Right kidney (tissue), 9 donors: ENCODE results near the gene APOL5.
A peak's percentile ranks its signal among the peaks of the same experiment; 100 is the strongest.
"Not testable (repeated sequence)": the region's sequence is repeated elsewhere in the genome, so short reads cannot be mapped to it uniquely, and the experiment has no call there.

Experiments used
- DNase-seq: peaks from one replicate; pipeline ENCODE4 v3.0.0-alpha.2; 2016
- long read RNA-seq, 8 donors: transcript quantifications; one replicate each; lab custom pipeline, GENCODE V29; 2026

Gene APOL5, protein sequence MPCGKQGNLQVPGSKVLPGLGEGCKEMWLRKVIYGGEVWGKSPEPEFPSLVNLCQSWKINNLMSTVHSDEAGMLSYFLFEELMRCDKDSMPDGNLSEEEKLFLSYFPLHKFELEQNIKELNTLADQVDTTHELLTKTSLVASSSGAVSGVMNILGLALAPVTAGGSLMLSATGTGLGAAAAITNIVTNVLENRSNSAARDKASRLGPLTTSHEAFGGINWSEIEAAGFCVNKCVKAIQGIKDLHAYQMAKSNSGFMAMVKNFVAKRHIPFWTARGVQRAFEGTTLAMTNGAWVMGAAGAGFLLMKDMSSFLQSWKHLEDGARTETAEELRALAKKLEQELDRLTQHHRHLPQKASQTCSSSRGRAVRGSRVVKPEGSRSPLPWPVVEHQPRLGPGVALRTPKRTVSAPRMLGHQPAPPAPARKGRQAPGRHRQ
- long read RNA-seq, donor 1: 0 reads
- long read RNA-seq, donor 2: 0 reads
- long read RNA-seq, donor 3: 0 reads
- long read RNA-seq, donor 4: 0 reads
- long read RNA-seq, donor 5: 0 reads
- long read RNA-seq, donor 6: 0 reads
- long read RNA-seq, donor 7: 0 reads
- long read RNA-seq, donor 8: 0 reads

DNA sequence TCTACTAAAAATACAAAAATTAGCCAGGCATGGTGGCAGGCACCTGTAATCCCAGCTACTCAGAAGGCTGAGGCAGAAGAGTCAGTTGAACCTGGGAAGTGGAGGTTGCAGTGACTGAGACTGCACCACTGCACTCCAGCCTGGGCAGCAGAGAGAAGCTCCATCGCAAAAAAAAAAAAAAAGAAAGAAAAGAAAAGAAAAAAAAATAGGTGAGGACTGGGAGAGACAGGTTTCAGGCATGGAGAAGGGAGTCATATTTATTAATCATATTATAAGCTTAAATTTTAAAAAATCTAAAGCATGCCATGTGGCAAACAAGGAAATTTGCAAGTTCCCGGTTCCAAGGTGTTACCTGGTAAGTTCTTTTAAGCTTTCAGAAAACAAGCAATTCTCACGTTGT, at the start of gene APOL5:
TSS of gene APOL5 (plus strand) at position 301 of the 400 bp plus-strand sequence. CDS start at position 301, 0 bp downstream.
- DNase-seq: no peak

- no peak for DNase-seq
These were observed 43.3 kb upstream of the APOL5 start for GRCh38 chr22:35674335-35674734.

DNA sequence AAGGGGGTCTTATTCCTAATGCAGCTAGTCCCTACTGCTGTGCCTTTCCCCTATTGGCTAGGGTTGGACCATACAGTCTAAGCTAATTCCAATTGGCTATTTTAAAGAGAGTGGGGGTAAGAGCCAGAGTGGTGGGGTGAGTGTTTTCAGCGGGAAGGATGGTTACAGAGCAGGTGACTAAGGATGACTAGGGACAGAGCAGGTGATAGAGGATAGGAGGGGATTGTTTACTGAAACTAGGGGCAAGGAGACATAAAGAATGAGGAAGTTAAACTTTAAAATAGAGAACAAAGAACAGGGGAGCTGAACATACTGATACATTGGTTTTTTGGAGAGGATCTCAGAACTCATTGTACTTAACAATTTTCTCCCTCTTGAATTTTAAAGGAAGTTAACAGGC, 41.6 kb upstream of the APOL5 start:
- not testable (repeated sequence) for DNase-seq

DNA sequence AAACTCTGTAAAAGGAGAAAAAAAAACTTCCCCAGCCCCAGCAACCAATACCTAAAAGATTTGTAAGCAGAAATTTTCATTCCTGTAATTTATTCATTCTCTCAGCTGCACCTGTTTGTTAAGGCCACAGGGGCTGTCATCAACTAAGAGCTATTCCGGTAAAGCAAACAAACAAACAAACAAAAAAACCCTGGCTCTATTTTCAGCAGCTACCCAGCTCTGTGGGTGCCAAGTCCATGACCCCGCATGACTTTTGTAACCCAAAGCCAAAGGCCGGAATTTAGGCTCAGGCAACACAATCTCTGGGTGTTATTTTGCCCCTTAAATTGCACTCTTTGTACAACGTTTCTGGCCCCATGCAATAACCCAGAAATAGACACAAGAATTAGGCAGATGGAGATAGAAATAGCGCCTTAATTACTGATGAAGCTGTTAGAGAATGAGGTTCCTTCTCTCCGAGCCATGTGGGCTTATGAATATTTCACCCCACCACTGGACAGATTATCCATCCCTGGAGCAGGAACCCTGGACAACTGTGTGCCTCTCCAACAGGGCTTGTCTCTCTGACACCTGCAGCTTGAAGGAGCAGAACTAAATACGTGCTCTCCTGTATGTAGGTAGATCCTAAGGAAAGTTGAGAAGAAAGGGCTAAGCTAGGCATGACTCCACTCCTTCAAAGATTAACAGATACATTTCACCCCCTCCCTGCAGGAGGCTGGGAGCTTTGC, 40.0 kb upstream of the APOL5 start:
- DNase-seq: no peak

DNA sequence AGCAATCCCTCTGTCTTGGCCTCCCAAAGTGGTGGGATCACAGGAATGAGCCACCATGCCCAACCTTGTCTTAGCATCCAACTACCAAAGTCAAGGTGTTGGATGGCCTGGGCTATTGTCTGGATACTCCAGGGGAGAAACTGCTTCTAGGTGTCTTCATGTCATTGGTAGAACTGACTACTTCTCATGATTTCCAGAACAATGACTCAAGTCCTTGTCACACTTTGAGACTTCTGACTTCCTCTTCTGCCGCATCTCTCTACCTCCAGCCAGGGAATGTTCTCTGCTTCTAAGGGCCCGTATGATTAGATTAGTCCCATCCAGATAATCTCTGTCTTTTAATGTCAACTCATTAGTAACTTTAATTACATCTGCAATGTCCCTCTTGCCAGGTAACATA, 38.8 kb upstream of the APOL5 start:
- no peak for DNase-seq

DNA sequence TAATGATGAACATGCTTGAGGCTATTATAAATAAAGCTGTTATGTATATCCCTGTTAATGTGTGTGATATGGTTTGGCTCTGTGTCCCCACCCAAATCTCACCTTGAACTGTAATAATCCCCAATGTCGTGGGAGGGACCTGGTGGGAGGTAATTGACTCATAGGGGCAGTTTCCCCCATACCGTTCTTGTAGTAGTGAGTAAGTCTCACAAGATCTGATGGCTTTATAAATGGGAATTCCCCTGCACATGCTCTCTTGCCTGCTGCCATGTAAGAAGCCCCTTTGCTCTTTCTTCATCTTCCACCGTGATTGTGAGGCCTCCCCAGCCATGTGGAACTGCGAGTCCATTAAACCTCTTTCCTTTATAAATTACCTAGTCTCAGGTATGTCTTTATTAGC, 38.2 kb upstream of the APOL5 start:
- DNase-seq: not testable (repeated sequence)

DNA sequence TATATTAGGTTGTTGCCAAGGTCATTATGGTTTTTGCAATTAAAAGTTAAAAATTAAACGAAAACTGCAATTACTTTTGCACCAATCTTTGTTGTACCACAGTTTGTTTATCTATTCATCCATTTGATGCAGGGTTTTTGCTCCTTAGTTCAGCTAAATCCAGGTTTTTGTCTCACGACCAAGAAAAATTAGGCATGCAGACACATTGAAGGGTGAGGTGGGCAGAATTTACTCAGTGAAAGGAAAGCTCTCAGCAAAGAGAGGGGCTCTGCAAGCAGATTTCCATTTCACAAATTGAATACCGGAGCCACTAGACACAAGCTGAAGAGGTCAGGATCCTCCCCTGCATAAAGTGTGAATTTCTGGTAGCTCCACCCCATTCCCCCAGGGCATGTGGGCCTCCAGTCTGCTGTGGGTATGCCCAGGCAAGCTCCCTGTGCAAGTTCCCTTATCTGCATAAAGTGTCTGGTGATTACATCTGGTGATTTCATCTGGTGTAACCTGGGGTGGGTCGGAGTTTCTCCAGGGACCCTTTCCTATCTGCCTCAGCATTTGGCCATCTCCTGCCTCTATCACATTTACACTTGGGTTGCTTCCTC, 36.1 kb upstream of the APOL5 start:
- DNase-seq: no peak

GRCh38 chr22:35683560-35683959, 34.1 kb upstream of the APOL5 start:
- DNase-seq: no peak

GRCh38 chr22:35684270-35684700, 33.4 kb upstream of the APOL5 start:
- no peak for DNase-seq

GRCh38 chr22:35684732-35685131, 32.9 kb upstream of the APOL5 start:
- DNase-seq: no peak

- DNase-seq: peak; percentile 11
These were observed 31.9 kb upstream of the APOL5 start for GRCh38 chr22:35685731-35686130.

DNA sequence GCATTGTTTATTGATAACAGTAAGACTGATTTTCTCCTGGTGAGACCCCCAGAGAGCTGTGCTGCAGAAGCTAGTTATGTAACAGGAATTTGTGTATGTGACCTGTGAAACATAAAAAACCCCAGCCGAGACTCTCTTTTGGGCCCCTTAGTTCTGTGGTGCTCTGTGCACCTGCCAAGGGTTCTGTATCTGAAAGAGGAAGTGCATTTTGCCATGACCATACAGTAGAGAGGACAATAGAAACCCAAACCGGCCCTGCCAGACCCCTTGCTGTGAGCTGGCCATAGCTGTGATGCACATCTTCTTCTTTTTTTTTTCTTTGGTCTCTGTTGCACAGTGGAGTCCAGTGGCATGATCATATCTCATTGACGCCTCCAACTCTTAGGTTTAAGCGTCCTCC, 31.4 kb upstream of the APOL5 start:
- DNase-seq: no peak

GRCh38 chr22:35687461-35687860, 30.2 kb upstream of the APOL5 start:
- DNase-seq: no peak

- DNase-seq: no peak
These were observed 28.6 kb upstream of the APOL5 start for GRCh38 chr22:35688913-35689675.

GRCh38 chr22:35690001-35690400, 27.7 kb upstream of the APOL5 start:
- no peak for DNase-seq

- DNase-seq: no peak
These were observed 22.5 kb upstream of the APOL5 start for GRCh38 chr22:35695202-35695601.

DNA sequence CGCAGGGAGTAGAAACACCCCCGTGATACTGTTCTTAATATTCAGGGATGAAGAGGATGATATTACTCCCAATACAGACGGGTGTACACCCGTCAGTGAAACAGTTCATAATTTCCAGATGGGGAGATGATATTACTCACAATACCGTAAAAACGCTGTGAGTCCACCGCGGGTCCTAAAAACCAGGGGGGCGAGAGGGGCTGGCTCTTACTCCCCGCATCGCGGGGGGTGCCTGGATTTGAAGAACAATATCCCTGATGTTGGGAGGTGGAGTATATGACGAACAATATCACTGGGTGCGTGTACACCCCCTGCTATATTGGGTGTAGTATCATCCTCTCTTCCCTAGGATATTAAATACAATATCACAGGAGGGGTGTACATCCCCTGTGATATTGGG, 20.5 kb upstream of the APOL5 start:
- no peak for DNase-seq

DNA sequence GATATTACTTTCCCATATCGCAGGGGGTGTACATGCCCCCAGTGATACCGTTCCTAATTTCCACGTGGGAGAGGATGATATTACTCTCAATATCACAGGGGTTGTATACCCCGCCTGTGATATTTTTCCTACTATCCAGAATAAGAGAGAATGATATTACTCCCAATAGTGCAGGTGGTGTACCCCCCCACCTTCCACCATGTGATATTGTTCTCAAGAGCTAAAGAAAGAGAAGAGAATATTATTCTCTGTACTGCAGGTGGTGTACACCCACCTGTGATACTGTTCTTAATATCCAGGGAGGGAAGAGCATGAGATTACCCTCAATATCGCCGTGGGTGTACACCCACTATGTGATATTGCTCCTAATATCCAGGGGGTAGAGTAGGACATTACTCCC, 17.8 kb upstream of the APOL5 start:
- not testable (repeated sequence) for DNase-seq

- DNase-seq: no peak
These were observed 13.6 kb upstream of the APOL5 start for GRCh38 chr22:35703861-35704584.

DNA sequence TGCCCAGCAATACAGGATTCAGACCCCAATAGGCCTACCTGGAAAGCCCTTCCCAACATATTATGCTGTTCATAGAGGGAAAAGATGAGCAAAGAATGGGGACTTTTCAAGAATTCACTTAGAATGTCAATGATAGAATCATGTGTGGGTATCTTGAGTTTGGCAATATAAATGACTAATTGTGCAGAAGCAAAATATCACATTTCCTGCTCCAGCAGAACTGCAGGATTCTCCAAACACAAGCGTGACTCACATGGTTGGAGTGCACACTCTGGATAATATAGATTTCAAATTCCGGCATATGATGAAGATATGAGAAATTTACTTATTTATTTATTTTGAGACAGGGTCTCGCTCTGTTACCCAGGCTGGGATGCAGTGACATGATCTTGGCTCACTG, 12.5 kb upstream of the APOL5 start:
- DNase-seq: no peak

- DNase-seq: no peak
These were observed 9.2 kb upstream of the APOL5 start for GRCh38 chr22:35708453-35708852.
